Cerebellar nuclear complex (tissue), 1 donor: ENCODE measurements around the gene TXNIP.
A peak's percentile ranks its signal among the peaks of the same experiment; 100 is the strongest.

Experiments used
- DNase-seq, 2 experiments: peaks; one replicate each; lab custom pipeline; 2025; lab: John Stamatoyannopoulos, UW

TXNIP gene

DNA sequence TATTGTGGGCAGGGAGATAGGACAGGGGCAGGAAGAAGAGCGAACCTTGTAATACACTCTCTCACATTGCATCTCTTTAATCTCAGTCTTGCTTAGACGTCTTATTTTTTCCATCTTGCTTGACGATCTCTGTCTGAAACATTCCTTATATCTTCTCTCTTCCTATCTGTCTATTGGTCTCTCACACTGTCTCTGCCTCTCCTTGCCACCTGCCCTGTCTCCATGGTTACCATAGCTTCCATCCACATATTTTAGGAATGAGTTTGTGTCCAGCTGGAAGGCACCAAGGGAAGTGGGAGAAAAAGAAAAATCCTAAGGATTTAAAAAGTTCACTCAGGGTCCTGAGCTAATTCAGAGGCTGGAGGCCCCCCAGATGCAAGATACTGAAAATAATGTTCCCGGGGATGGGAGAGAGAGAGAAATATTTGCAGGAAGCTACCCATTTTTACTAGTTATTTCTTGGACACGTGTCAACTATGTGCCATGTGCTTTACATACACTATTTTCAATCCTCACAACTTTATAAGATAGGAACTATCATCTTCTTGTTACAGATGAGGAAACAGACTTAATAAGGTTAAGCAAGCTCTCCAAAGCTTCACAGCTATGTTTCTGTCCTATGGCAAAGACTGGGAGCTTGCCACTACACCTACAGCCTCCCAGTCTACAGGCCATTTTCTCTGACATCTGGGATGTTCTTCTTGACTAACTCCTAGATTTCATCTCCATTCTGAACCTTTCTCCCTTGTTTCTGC, 32.9 kb downstream of the TXNIP start:
- peak; percentile 7 to 65 for DNase-seq

GRCh38 chr1:145962157-145963102, 33.9 kb downstream of the TXNIP start:
- peak in 1 of 2 experiments; percentile 62 for DNase-seq

- peak; percentile 23 to 52 for DNase-seq
These were observed 34.8 kb downstream of the TXNIP start for GRCh38 chr1:145961425-145962156.

GRCh38 chr1:145961109-145961424, 35.3 kb downstream of the TXNIP start:
- no peak for DNase-seq

DNA sequence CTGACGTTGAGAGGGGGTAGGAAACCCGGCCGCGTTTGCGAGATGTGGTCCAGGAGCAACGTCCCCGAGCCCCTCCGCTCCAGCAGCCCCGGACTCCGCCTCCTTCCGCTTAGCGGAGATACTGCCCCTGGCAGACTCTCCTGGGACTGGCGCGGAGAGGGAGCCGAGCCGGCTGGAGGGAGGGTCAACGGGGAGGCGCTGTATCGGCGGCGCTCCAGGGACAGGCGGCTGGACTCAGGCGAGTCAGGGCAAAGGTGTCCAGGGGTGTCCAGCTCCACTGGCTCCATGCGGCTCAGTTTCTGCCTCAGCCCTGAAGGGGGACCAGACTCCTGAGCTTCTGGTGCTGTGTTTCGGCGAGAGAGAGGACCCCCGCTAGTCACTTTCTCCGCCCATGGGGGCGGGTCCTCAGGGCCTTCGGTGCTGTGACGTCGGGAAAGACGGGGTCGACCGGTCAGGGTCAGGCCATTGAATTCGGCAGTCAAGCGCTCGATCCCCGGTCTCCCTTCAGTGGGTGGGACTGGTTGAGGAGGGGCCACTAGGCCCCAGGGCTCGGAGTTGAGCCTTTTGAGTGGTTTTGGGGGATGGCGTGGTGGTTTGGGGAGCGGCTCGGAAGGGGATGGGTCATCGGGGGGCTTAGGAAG, 35.8 kb downstream of the TXNIP start:
- DNase-seq: no peak

GRCh38 chr1:145959957-145960467, 36.4 kb downstream of the TXNIP start:
- no peak for DNase-seq

- DNase-seq: no peak
These were observed 37.0 kb downstream of the TXNIP start for GRCh38 chr1:145959333-145959732.

DNA sequence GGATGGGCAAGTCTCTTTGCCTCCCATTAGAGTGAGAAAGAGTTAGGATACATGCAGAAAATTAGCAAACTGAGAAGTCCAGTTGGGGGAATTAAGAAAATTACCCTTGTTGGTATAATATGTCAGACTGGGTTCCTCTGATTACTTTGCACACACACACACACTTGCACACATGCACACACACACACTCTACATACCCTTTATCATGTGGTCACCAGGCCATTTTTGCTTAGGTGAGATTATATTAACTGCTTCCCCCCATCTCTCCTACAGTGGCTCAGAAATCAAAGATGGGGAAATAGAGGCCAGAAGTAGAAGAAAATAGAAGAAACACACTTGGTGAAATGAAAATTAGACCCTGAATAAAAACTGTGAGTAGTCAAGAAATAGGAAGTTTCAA, 37.6 kb downstream of the TXNIP start:
- DNase-seq: no peak

GRCh38 chr1:145957443-145958319, 38.7 kb downstream of the TXNIP start, which contains the start of gene LIX1L:
LIX1L (minus strand) TSS chr1:145958017; CDS start chr1:145957927, 90 bp downstream.
- peak; percentile 92 to 99 for DNase-seq

DNA sequence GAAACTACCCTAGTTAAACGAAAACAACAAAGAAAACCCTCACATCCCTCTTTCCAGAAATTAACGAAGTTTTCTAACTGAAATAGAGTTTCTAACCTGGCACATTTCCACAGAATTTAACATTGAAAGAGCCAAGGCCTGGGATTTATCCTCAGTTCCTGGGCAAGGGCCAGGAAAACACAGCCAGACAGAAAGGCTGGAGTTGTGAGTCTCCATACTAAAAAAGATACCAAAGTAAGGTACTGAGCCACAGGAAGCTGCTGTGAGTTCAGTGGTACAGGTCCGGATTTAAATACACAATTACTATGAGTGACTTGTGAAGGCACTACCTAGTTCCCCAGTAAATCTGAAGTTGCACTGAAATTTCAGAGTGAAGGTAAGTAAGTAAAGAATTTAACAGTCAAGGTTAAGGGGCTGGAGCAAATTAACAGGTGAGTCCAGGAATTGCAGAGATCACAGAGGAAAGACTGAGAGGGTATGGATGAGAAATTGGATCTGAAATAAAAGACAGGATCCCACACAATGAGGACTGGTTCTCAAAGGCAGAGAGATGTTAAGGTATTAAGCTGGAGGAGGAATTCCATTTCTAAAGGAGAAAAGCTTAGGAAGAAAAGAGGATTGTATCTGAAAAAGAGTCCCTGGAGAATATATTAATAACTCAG, 39.5 kb downstream of the TXNIP start:
- no peak for DNase-seq

- DNase-seq: no peak
These were observed 40.0 kb downstream of the TXNIP start for GRCh38 chr1:145956361-145956760.

- DNase-seq: no peak
These were observed 40.9 kb downstream of the TXNIP start for GRCh38 chr1:145955436-145955835.

DNA sequence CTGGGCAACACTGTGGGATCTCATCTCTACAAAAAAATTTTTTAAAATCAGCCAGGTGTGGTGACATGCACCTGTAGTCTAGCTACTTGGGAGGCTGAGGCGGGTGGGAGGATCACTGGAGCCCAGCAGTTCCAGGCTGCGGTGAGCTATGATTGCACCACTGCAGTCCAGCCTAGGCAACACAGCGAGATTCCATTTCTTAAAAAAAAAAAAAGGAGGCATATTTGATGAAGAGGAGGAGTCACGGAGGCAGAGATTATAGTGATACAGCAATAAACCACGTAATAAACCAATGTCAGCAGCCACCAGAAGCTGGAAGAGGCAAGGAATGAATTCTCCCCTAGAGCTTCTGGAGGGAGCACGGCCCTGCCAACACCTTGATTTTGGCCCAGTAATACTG, 42.5 kb downstream of the TXNIP start:
- no peak for DNase-seq

DNA sequence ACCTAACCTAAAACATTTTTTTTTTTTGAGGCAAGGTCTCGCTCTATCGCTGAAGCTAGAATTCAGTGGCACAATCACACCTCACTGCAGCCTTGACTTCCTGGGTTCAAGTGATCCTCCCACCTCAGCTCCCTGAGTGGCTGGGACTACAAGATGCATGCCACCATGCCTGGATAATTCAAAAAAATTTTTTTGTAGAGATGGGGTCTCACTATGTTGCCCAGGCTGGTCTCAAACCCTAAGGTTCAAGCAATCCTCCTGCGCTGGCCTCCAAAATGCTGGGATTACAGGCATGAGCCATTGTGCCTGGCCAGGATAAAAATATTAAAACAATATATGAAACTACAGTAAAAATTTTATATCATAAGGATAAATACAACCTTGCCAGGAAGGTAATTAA, 43.5 kb downstream of the TXNIP start:
- DNase-seq: no peak

DNA sequence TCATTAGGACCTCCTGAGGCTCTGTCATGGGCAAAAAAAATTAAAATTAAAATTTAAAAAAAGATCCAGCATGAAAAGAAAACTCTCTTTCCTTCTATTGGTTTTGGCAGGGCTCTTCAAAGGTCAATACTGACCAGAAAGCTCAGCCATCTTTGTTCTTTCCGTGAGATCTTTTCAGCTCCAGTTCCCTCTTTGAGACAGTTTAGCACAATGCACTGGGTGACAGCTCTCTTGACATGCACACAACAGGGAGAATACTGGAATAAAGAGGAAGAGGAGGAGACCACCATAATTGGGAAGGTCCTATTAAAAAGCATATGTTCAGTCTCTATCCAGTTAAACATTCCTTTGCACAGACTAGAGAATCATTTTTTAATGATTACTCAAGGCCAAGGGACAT, 44.9 kb downstream of the TXNIP start:
- DNase-seq: no peak

DNA sequence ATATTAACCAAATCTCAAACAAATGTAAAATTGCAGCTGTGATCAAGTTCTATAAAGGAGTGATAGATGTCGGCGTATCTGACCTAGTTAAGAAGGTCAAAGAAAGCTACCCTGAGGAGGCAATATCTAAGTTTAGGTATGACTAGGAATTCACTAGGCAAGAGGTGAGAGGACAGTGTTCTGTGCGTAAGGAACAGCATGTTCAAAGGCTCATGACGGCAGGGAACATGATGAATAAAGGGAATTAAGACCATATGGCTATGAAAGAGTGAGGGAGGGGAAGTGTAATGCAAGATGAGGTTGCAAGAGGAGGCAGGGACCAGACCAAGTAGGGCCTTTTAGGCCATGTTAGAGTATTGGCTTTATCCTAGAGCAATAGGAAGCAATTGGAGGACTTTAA, 47.2 kb downstream of the TXNIP start:
- DNase-seq: no peak

DNA sequence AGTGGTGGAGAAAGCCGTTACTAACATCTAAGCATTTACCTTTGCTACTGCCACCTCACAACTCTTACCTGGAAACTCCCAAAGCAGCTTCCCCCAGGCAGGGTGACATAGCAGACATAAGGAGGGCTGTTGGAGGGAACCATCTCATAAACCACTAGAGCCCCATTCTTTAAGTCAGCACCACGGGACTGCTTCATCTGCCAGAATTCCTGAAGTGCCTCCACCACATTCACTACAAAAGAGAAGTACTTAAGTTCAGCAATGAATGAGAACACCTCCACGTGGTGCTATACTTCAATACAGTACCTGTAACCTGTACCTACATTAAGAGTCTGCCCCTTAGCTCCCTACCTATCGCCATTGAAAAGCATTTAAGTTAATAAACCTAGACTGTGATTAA, 48.8 kb downstream of the TXNIP start:
- no peak for DNase-seq

- no peak for DNase-seq
These were observed 49.8 kb downstream of the TXNIP start for GRCh38 chr1:145946477-145946986.

GRCh38 chr1:145944532-145944931, 51.8 kb downstream of the TXNIP start:
- no peak for DNase-seq

GRCh38 chr1:145942871-145943270, 53.5 kb downstream of the TXNIP start:
- no peak for DNase-seq
